Measurements from ENCODE around the gene POU6F2. TPM values are rescaled to one million over a fixed set of nuclear protein-coding genes. Genes with fewer than 3 reads are reported as not detected.

Gene POU6F2
- total RNA-seq, 1 donor from 2014 or later: 1.1 TPM

DNA sequence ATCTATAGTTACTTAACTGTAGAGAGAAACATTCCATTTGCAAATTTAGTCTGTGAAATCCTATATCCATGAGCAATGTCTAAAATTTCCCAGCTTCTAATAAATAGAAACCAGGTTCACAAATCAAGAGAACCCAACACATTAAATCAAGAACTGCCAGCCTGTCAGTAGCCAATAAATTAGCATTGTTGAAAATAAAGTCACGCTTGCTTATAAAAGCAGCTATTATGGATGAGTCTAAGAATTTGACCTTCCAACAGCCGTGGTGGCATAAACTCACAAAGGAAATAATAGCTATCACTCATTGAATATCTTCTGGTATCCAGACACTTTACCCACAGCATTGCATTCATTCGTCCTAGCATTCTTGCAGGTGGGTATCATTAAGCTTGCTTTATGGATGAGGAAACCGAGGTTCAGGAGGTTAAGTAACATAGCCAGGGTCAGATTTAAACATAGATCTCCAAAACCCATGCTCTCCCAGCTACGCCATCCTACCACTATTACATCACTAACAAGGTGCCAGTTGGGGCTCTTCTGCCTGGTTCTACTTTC is 328.4 kb downstream of the POU6F2 start:
- no peak for DNase-seq (ENCODE audit: low spot score)
- Mint-ChIP-seq H3K9me3 (ENCODE audit: unreplicated experiment) (no peaks in the 10 kb centered on the region), H3K4me3 (ENCODE audit: unreplicated experiment) (no peak overlapping the region), H3K27ac (ENCODE audit: unreplicated experiment) (no peak overlapping the region), H3K27me3 (ENCODE audit: unreplicated experiment) (no peaks in the 10 kb centered on the region), H3K4me1 (ENCODE audit: unreplicated experiment) (no peaks in the 10 kb centered on the region), H3K36me3 (ENCODE audit: low read depth, unreplicated experiment) (no peaks in the 10 kb centered on the region)
- TF ChIP-seq, protein P1, sequence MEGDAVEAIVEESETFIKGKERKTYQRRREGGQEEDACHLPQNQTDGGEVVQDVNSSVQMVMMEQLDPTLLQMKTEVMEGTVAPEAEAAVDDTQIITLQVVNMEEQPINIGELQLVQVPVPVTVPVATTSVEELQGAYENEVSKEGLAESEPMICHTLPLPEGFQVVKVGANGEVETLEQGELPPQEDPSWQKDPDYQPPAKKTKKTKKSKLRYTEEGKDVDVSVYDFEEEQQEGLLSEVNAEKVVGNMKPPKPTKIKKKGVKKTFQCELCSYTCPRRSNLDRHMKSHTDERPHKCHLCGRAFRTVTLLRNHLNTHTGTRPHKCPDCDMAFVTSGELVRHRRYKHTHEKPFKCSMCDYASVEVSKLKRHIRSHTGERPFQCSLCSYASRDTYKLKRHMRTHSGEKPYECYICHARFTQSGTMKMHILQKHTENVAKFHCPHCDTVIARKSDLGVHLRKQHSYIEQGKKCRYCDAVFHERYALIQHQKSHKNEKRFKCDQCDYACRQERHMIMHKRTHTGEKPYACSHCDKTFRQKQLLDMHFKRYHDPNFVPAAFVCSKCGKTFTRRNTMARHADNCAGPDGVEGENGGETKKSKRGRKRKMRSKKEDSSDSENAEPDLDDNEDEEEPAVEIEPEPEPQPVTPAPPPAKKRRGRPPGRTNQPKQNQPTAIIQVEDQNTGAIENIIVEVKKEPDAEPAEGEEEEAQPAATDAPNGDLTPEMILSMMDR (IDR thresholded peaks at IDR 0.05; ENCODE audit: unreplicated experiment): no peak

DNA sequence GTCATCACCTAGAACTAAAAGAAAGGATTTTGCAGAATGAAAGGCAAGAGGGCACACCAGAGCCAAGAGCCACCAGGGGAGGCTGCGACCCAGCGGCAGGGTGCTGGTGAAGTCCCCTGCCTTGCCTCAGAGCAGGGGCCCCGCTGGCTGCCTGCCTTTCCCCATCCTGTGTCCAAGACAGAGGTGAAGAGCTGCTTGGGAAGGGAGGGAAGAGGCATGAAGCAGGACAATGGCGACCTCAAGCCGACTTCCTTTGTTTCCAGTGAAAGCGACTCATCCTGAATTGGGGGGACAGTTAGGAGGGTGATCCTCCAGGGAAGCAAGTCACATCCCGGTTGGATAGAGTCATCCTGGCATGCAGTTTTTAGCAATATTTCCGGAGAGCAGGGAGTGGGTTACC is 333.0 kb downstream of the POU6F2 start:
- no peaks in the 10 kb centered on the region for H3K27me3 Mint-ChIP-seq (ENCODE audit: unreplicated experiment)
- H3K4me3 Mint-ChIP-seq (ENCODE audit: unreplicated experiment): no peak overlapping the region
- no peak for DNase-seq (ENCODE audit: low spot score)
- H3K4me1 Mint-ChIP-seq (ENCODE audit: unreplicated experiment): no peaks in the 10 kb centered on the region
- TF ChIP-seq, protein P1 (IDR thresholded peaks at IDR 0.05; ENCODE audit: unreplicated experiment): no peak
- H3K36me3 Mint-ChIP-seq (ENCODE audit: low read depth, unreplicated experiment): no peaks in the 10 kb centered on the region
- H3K27ac Mint-ChIP-seq (ENCODE audit: unreplicated experiment): no peak overlapping the region
- H3K9me3 Mint-ChIP-seq (ENCODE audit: unreplicated experiment): no peaks in the 10 kb centered on the region

DNA sequence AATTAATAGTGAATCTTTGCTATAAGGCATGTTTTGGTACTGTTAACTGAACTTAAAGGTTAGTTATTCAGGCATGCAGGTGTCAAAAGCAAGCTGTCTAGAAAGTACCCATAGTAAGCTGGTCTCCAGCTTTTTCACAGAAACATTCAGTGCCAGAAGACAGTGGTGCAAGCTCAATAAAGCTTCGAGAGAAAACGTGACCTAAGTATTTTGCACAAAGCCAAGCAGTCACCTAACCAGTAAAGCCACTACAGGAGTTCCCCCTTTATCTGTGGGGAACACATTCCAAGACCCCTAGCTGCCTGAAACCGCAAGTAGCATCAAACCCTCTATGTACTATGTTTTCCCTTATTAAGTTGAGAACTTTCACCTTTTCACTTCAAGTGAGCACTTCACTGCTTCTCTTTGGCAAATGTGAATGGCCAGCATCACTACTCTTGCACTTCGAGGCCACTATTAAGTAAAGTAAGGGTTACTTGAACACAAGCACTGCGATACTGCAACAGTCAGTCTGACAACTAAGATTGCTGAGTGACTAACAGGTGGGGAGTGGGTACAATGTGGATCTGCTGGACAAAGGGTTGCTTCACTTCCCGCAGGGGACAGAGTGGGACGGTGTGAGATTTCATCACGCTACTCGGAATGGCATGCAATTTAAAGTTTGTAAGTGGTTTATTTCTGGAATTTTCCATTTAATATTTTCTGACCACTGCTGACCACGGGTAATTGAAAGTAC is 334.7 kb downstream of the POU6F2 start:
- Mint-ChIP-seq H3K27me3 (ENCODE audit: unreplicated experiment) (no peaks in the 10 kb centered on the region), H3K36me3 (ENCODE audit: low read depth, unreplicated experiment) (no peaks in the 10 kb centered on the region), H3K4me1 (ENCODE audit: unreplicated experiment) (no peaks in the 10 kb centered on the region), H3K27ac (ENCODE audit: unreplicated experiment) (no peak overlapping the region), H3K4me3 (ENCODE audit: unreplicated experiment) (no peak overlapping the region), H3K9me3 (ENCODE audit: unreplicated experiment) (no peaks in the 10 kb centered on the region)
- TF ChIP-seq, protein P1 (IDR thresholded peaks at IDR 0.05; ENCODE audit: unreplicated experiment): no peak
- DNase-seq (ENCODE audit: low spot score): no peak

DNA sequence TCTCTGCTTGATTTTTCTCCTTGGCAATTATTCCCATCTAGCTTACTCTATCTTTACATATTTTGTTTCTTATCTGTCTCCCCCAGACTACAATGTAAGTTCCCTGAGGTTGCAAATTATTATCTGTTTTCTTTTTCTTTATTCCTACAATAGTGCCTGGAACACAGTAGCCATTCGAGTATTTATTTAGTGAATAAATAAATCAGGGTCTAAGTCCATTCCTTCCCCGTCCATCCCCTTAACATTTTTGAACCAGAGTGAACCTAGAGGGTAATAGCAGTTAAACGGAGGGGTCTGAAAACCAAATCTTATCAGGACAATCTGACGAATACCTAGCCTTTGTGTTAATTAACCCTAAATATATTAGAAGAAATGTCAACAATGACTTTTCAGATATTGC is 335.7 kb downstream of the POU6F2 start:
- H3K4me1 Mint-ChIP-seq (ENCODE audit: unreplicated experiment): no peaks in the 10 kb centered on the region
- H3K9me3 Mint-ChIP-seq (ENCODE audit: unreplicated experiment): no peaks in the 10 kb centered on the region
- no peaks in the 10 kb centered on the region for H3K27me3 Mint-ChIP-seq (ENCODE audit: unreplicated experiment)
- no peak for DNase-seq (ENCODE audit: low spot score)
- H3K4me3 Mint-ChIP-seq (ENCODE audit: unreplicated experiment): no peak overlapping the region
- H3K27ac Mint-ChIP-seq (ENCODE audit: unreplicated experiment): no peak overlapping the region
- H3K36me3 Mint-ChIP-seq (ENCODE audit: low read depth, unreplicated experiment): no peaks in the 10 kb centered on the region
- TF ChIP-seq, protein P1 (IDR thresholded peaks at IDR 0.05; ENCODE audit: unreplicated experiment): no peak

DNA sequence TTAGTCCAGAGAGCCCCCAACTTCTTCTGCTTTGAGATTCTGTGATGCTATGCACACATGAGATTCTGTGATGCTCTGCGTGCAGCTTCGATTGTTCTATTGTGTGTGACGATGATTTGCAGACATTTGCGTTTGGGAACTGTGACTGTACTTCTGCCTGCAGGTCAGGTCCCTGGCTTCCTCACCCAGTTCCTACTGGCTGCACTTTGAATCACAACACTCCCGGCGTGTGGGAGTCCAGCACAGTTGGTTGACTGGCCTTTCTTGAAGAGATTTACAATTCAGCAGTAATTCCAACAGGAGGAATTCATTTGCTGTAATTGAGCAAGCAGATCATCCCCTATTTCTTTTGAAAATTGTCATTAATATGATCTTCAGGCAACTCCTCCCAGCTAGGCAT is 336.3 kb downstream of the POU6F2 start:
- TF ChIP-seq, protein P1 (IDR thresholded peaks at IDR 0.05; ENCODE audit: unreplicated experiment): no peak
- no peaks in the 10 kb centered on the region for H3K27me3 Mint-ChIP-seq (ENCODE audit: unreplicated experiment)
- DNase-seq (ENCODE audit: low spot score): no peak
- no peak overlapping the region for H3K4me3 Mint-ChIP-seq (ENCODE audit: unreplicated experiment)
- no peaks in the 10 kb centered on the region for H3K36me3 Mint-ChIP-seq (ENCODE audit: low read depth, unreplicated experiment)
- H3K9me3 Mint-ChIP-seq (ENCODE audit: unreplicated experiment): no peaks in the 10 kb centered on the region
- no peak overlapping the region for H3K27ac Mint-ChIP-seq (ENCODE audit: unreplicated experiment)
- H3K4me1 Mint-ChIP-seq (ENCODE audit: unreplicated experiment): no peaks in the 10 kb centered on the region
